Heart left ventricle (tissue), 16 donors: ENCODE results near the gene PTCSC3. TPM values are rescaled to one million over a fixed set of nuclear protein-coding genes. Genes with fewer than 3 reads are reported as not detected.
"Not testable (repeated sequence)": the region's sequence is repeated elsewhere in the genome, so short reads cannot be mapped to it uniquely, and the experiment has no call there.

Source experiments
- ATAC-seq, 4 donors: fragments of 200-7000 bp; cut with Tn5 transposase; one replicate each; pipeline ENCODE4 v1.9.1; 2020 to 2022; ENCODE audit warnings: moderate library complexity in 4 of 4, mild to moderate bottlenecking in 3 of 4, moderate number of reproducible peaks in 1 of 4
- DNase-seq, 5 donors: peaks; one replicate each; pipeline ENCODE4 v3.0.0-alpha.2; 2020
- H3K27ac ChIP-seq, 12 donors: fragments of 200-600 bp; sonication (generic) in 4 of 12; one replicate each; pipeline versions ENCODE4 v1.5.0 to v1.8.0; 2016 to 2022; ENCODE audit warnings: mild to moderate bottlenecking in 2 of 12
- H3K27me3 ChIP-seq, 9 donors: fragments of 200-600 bp; sonication (generic) in 2 of 9; one replicate each; pipeline versions ENCODE4 v1.5.1 to v1.8.0; 2016 to 2022; ENCODE audit warnings: mild to moderate bottlenecking in 3 of 9
- H3K36me3 ChIP-seq, 9 donors: fragments of 200-600 bp; sonication (generic) in 2 of 9; one replicate each; pipeline versions ENCODE4 v1.5.0 to v1.8.0; 2018 to 2022; ENCODE audit warnings: mild to moderate bottlenecking in 2 of 9
- H3K4me1 ChIP-seq, 12 donors: fragments of 200-600 bp; sonication (generic) in 4 of 12; one replicate each; pipeline versions ENCODE4 v1.5.0 to v1.8.0; 2016 to 2022; ENCODE audit warnings: mild to moderate bottlenecking in 3 of 12
- H3K4me3 ChIP-seq, 12 donors: fragments of 200-600 bp; sonication (generic) in 4 of 12; one replicate each; pipeline versions ENCODE4 v1.5.0 to v1.8.0; 2017 to 2022; ENCODE audit warnings: mild to moderate bottlenecking in 9 of 12, moderate library complexity in 4 of 12
- H3K9me3 ChIP-seq, 12 donors: fragments of 200-600 bp; sonication (generic) in 4 of 12; one replicate each; pipeline versions ENCODE4 v1.5.0 to v1.8.0; 2016 to 2022; ENCODE audit warnings: mild to moderate bottlenecking in 1 of 12
- POLR2A ChIP-seq, 2 donors: fragments of 450-650 bp; IDR thresholded peaks; one replicate each; pipeline ENCODE4 v1.6.1; 2017; ENCODE audit warnings: antibody characterized with exemption in 2 of 2, mild to moderate bottlenecking in 2 of 2, moderate library complexity in 2 of 2
- WGBS, 4 donors: extraction: QIAGEN DNeasy Blood & Tissue Kit in 2 of 4; methylation state at CpG; one replicate each; pipeline versions ENCODE4 v1.1.5 to v1.1.7; 2013 to 2018; 5-methylcytosine and 5-hydroxymethylcytosine counted together
- intact Hi-C, 10 donors: fragments of 100-400 bp; cut with DNase I; formaldehyde crosslinking; loops; one replicate each; pipeline versions ENCODE4 v1.11.1 to v1.14.2; 2022
- polyA plus RNA-seq, 2 donors: library from polyadenylated mRNA; stranded (reverse); fragments of 200-250 nt; gene quantifications; one replicate each; pipeline ENCODE4 v1.2.3, GENCODE V29; 2013
- total RNA-seq, 9 donors: library from RNA; depleted of rRNA in 2 of 9; stranded (reverse); fragments of >200 nt in 2 of 9; fragmentation: NEBNext Ultra II Directional in 3 of 9; extraction: Animal tissue kit (Norgen Biotek cat#: 25700) in 3 of 9; gene quantifications; one replicate each; pipeline versions ENCODE4 v1.1.0 to v1.2.4, GENCODE V29; 2016 to 2023
- TF ChIP-seq, protein P1 (sequence below), 12 donors: fragments of 200-600 bp; sonication (generic) in 4 of 12; IDR thresholded peaks; one replicate each; pipeline versions ENCODE4 v1.5.0 to v1.8.0; 2018 to 2022; ENCODE audit warnings: antibody characterized with exemption in 12 of 12, mild to moderate bottlenecking in 5 of 12
- donor health status: ischemic (EF 13 %, LVEDD 7.1; RV severe dilation, severe dysfunction).
- donor health status: healthy with polysubstance abuse.
- donor health status: DM: no; HTN: yes; CAD: no.
- donor health status: DM: no; HTN: no; CAD: no.
- donor health status: ischemic (EF 25% LVEDD 6.9; RV normal size, moderate dysfunction).
- donor health status: ischemic (EF 25% LVEDD 5.7; RV mildly dilated, moderate dysfunction).
- donor health status: healthy.
- donor health status: DM: yes; HTN: yes; CAD: no.
- donor health status: ischemic (EF 35%, LVEDD 5.7; RV mildly dilated, moderate dysfunction).
- donor health status: nonischemic (EF 11% LVEDD 7.7; RV severe dilation, severe dysfunction).
- donor health status: DM: yes; HTN: yes; CAD: no.
- donor health status: PGD.
- donor health status: ischemic (EF 29% LVEDD 5.4; RV normal size, mild dysfunction).
- donor health status: nonischemic (EF 23%, LVEDD 6.1; RV moderate dilation, normal function).

The PTCSC3 gene
- total and polyA plus RNA-seq, 11 donors = not detected

DNA sequence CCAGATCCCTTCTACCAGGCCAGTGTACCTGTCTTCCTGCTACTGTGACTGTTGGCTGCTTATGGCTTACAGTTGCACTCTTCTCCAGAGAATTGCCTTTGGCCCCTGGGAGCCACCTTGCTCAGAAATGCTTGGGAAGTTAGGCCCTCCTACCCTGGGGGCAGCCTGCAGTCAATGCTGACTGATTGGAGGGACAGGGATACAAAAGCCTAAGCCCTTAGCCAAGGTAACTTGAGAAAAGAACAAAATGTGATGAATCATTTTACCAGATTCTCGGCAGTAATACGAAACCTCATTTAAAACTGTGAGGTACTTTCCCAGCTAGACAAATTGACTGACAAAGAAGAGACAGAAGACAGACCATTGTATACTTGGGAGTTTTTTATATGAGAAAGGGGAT, 47.3 kb downstream of the PTCSC3 start:
- WGBS, 4 donors = 76 to 83% (median 82%) methylated on average over 2 of the region's 2 CpGs
- intact Hi-C loops = no loop called here

GRCh38 chr14:36113341-36113740, 63.2 kb downstream of the PTCSC3 start:
- 62 to 67% (median 65%) methylated on average over 4 of the region's 4 CpGs for WGBS, 4 donors
- no peak for DNase-seq
- Histone ChIP-seq H3K9me3 (no peaks in the 10 kb centered on the region), H3K36me3 (no peaks in the 10 kb centered on the region), H3K4me3 (no peak overlapping the region), H3K27me3 (peaks cover 0 to 4% (median 0%) of the 10 kb centered on the region in 9 donors), H3K27ac (no peak overlapping the region), H3K4me1 (no peaks in the 10 kb centered on the region)
- intact Hi-C loops = no loop called here
- ATAC-seq = no peak
- TF ChIP-seq POLR2A (IDR thresholded peaks at IDR 0.05) = no peak
- TF ChIP-seq, protein P1, sequence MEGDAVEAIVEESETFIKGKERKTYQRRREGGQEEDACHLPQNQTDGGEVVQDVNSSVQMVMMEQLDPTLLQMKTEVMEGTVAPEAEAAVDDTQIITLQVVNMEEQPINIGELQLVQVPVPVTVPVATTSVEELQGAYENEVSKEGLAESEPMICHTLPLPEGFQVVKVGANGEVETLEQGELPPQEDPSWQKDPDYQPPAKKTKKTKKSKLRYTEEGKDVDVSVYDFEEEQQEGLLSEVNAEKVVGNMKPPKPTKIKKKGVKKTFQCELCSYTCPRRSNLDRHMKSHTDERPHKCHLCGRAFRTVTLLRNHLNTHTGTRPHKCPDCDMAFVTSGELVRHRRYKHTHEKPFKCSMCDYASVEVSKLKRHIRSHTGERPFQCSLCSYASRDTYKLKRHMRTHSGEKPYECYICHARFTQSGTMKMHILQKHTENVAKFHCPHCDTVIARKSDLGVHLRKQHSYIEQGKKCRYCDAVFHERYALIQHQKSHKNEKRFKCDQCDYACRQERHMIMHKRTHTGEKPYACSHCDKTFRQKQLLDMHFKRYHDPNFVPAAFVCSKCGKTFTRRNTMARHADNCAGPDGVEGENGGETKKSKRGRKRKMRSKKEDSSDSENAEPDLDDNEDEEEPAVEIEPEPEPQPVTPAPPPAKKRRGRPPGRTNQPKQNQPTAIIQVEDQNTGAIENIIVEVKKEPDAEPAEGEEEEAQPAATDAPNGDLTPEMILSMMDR (IDR thresholded peaks at IDR 0.05) = no peak

More for the DNA sequence above, 47.3 kb downstream of the PTCSC3 start:
- ATAC-seq = no peak
- H3K36me3 ChIP-seq = no peaks in the 10 kb centered on the region
- no peaks in the 10 kb centered on the region for H3K4me1 ChIP-seq
- H3K9me3 ChIP-seq = peaks cover 0 to 6% (median 0%) of the 10 kb centered on the region in 12 donors
- no peak overlapping the region for H3K4me3 ChIP-seq
- H3K27ac ChIP-seq = no peak overlapping the region
- TF ChIP-seq, protein P1 (IDR thresholded peaks at IDR 0.05) = no peak
- TF ChIP-seq POLR2A (IDR thresholded peaks at IDR 0.05) = no peak
- no peak for DNase-seq
- H3K27me3 ChIP-seq = peaks cover 0 to 6% (median 0%) of the 10 kb centered on the region in 9 donors

DNA sequence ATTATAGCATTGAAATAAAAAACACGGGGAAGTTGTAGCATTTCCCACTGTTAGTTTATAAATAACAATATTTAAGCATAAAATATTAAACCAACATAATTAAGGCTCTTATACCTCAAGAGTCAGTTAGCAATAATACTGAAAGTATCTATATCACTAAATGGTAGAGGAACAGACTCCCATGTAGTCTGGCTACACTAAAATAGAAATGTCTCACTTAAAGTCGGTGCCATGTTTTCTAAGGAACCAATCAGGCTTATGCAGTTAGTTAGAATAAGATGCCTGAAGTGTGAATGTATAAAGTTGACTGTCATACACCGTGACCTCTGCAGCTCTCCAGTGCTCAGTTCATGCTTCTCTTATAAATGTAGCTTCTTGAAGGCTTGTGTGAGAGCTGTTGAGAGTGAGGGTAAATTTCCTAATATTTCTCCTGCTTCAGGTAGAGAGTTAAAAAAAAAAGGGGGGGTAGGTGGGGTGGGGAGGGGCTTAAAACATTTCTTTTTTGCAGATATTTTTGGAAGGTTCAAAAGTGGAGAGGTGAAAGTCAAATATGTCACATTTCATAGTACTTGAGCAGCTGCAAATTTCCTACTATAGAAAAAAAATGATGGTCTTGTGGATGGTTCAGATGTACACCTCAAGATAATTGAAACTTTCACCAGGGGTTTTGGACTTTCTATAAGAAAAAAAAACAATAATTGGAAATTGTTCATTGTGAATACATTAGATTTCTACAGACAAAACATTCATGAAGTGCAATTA, 64.5 kb downstream of the PTCSC3 start:
- Histone ChIP-seq H3K9me3 (no peaks in the 10 kb centered on the region), H3K4me3 (no peak overlapping the region), H3K27ac (no peak overlapping the region), H3K4me1 (no peaks in the 10 kb centered on the region), H3K36me3 (no peaks in the 10 kb centered on the region), H3K27me3 (peaks cover 0 to 4% (median 0%) of the 10 kb centered on the region in 9 donors)
- intact Hi-C loops = no loop called here
- TF ChIP-seq, protein P1 (IDR thresholded peaks at IDR 0.05) = no peak
- no peak for TF ChIP-seq POLR2A (IDR thresholded peaks at IDR 0.05)
- DNase-seq (no peak), ATAC-seq (no peak)
- 64 to 70% (median 67%) methylated on average over 3 of the region's 3 CpGs for WGBS, 4 donors

DNA sequence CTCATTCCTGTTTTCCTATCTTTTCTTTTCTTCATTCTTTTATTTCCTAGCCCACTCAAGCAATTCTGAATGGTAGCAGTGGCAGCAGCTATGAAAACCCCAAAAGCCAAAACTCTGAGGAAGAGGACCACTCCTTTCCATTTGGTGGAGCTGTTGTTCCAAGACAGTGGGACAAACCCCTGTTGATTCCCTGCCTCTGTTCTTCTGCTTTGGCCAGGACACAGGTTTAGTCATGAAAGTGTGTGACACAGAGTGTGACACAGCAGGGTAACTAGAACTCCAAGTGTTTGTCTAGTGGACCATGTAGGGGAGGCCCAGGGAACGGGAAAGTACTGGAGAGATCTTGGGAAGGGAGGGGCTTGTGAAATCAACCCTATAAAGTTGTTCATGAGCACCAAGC, 71.1 kb downstream of the PTCSC3 start:
- DNase-seq (no peak), ATAC-seq (no peak)
- H3K27ac ChIP-seq = no peak overlapping the region
- H3K4me1 ChIP-seq = no peaks in the 10 kb centered on the region
- no peaks in the 10 kb centered on the region for H3K9me3 ChIP-seq
- H3K4me3 ChIP-seq = no peak overlapping the region
- no peak for TF ChIP-seq POLR2A (IDR thresholded peaks at IDR 0.05)
- TF ChIP-seq, protein P1 (IDR thresholded peaks at IDR 0.05) = no peak
- H3K36me3 ChIP-seq = no peaks in the 10 kb centered on the region
- WGBS, 4 donors = 6 to 9% (median 7%) methylated on average over 1 of the region's 1 CpG
- intact Hi-C loops = no loop called here
- H3K27me3 ChIP-seq = peaks cover 0 to 5% (median 0%) of the 10 kb centered on the region in 9 donors

DNA sequence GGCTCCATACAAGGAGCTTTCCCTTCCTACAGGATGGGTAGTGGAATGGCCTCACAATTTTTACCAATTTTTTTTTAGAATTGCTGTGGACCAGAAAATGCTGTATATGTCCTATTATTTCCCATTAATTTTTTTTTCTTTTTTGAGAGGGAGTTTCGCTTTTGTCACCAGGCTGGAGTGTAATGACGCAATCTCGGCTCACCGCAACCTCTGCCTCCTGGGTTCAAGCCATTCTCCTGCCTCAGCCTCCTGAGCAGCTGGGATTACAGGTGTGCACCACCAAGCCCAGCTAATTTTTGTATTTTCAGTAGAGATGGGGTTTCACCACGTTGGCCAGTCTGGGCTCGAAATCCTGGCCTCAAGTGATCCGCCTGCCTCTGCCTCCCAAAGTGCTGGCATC, 72.3 kb downstream of the PTCSC3 start:
- intact Hi-C loops, H3K36me3 ChIP-seq, H3K4me1 ChIP-seq, ATAC-seq, H3K27ac ChIP-seq, H3K9me3 ChIP-seq, DNase-seq, H3K4me3 ChIP-seq, H3K27me3 ChIP-seq: not testable (repeated sequence)
- WGBS, 4 donors = 67 to 76% (median 72%) methylated on average over 7 of the region's 7 CpGs
